HG03196 (cell line): ENCODE data around the gene CSTB.
"Not testable (repeated sequence)": the region's sequence is repeated elsewhere in the genome, so short reads cannot be mapped to it uniquely, and the experiment has no call there.

Source experiments
- ATAC-seq: cut with Tn5 transposase; IDR thresholded peaks from one replicate; pipeline ENCODE4 v1.9.1; 2021; ENCODE audit not compliant: unreplicated experiment

Gene CSTB, protein sequence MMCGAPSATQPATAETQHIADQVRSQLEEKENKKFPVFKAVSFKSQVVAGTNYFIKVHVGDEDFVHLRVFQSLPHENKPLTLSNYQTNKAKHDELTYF

DNA sequence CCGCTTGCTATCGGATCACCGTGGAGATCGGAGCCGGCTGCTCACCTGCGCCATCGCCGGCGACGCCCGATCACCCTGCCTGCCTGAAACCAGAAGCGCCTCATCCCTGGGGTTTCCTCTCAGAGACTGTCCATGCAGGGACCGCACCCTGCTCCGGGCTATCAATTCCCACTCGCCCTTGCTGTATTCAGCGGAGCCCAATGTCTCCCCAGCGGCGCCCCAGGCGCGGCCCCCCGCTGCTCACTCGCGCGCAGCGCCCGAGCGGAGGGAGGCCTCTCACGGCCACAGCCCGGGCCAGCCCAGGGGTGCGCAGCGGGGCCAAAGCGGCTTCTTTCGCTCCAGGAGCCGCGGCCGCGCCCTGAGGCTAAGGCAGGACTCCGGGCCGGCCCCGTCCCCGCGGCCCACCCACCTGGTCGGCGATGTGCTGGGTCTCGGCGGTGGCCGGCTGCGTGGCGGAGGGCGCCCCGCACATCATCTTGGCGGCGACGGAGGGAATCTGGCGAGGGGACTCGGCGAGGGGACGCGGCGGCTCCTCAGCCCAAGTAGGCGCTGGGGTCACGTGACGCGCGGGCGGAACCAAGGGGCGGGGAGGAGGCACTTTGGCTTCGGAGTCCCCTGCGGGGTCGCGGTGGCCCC is at the start of gene CSTB:
TSS of gene CSTB (minus strand) at position 514 of the 636 bp plus-strand sequence. CDS start at position 475, 39 bp downstream.
- peak; percentile 60 for ATAC-seq

DNA sequence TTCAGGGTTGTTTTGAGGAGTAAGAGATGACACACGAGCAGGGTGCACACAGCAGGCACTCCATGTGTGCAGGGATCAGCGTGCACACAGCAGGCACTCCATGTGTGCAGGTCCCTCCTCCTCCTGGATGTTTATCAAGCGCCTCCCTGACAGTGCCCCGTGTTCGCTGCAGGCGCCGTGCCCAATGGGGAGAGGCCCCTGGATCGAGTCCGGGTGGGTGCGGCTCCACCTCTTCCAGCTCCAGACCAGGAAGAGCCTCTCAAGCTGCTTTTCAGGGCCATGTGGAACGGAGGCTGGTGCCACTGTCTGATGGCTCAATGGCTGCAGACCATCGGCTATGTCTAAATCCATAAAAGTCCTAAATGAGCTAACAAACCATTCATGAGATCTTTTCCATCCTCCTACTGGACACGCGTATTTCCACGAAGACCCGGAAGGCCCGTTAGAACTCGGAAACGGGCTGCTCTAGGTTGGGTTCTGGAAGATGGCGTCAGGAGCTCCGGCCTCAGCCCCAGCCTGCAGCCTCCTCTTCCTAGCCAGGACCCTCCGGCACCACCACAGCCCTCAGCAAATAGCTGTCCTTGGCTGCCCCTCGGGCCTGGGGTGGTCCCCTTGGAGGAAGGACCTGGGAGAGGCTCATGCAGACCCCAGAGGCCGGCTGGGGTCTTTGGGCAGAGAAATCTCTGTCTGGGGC is 49.3 kb upstream of the CSTB start:
- ATAC-seq = no peak

GRCh38 chr21:43824333-43825241 is 48.5 kb upstream of the CSTB start:
- ATAC-seq = no peak

DNA sequence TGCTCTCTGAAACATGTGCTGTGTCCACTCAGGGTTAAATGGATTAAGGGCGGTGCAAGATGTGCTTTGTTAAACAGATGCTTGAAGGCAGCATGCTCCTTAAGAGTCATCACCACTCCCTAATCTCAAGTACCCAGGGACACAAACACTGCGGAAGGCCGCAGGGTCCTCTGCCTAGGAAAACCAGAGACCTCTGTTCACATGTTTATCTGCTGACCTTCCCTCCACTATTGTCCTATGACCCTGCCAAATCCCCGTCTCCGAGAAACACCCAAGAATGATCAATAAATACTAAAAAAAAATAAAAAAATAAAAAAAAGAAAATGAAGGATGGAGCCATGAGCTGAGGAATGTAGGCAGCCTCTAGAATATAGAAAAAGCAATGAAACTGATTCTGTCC is 46.6 kb upstream of the CSTB start:
- ATAC-seq = not testable (repeated sequence)

GRCh38 chr21:43822166-43822565 is 46.1 kb upstream of the CSTB start:
- ATAC-seq = not testable (repeated sequence)

DNA sequence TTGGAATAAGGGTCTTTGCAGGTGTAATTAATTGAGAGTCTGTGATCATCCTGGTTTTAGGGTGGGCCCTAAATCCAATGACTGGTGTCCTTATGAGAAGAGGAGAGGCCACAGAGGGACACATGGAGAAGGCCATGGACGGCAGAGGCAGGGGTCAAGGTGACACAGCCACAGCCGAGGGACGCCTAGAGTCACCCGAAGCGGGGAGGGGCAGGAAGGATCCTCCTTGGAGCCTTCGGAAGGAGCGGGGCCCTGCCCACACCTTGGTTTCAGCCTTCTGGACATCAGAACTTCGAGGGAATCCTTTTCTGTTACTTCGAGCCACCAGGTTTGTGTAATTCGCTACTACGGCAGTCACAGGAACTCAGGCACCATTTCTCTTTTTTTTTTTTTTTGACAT is 44.4 kb upstream of the CSTB start:
- no peak for ATAC-seq

- no peak for ATAC-seq
These were observed 43.6 kb upstream of the CSTB start for GRCh38 chr21:43819511-43820405.

DNA sequence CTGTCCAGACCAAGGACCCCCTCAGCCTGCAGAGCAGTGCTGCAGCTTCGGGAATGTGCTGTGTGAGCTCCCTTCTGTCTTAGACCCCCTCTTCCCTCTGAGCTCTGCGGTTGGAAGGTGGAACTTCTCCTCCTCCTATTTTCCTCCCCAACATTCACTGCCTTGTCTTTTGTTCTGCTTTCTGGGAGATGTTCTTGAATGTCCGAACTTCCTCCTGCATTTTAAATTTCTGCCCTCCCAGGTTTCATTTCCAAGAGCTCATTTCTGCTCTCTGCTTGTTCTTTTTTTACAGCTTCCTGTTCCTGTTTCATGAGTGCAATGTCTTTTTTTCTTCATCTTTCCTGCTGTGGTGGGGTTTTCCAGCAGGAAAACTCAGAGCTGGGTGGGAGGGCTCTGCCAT is 42.6 kb upstream of the CSTB start:
- ATAC-seq = no peak

- ATAC-seq = no peak
These were observed 41.3 kb upstream of the CSTB start for GRCh38 chr21:43817157-43818086.

- ATAC-seq = no peak
These were observed 40.5 kb upstream of the CSTB start for GRCh38 chr21:43816611-43817071.

GRCh38 chr21:43815991-43816390 is 39.9 kb upstream of the CSTB start:
- no peak for ATAC-seq

DNA sequence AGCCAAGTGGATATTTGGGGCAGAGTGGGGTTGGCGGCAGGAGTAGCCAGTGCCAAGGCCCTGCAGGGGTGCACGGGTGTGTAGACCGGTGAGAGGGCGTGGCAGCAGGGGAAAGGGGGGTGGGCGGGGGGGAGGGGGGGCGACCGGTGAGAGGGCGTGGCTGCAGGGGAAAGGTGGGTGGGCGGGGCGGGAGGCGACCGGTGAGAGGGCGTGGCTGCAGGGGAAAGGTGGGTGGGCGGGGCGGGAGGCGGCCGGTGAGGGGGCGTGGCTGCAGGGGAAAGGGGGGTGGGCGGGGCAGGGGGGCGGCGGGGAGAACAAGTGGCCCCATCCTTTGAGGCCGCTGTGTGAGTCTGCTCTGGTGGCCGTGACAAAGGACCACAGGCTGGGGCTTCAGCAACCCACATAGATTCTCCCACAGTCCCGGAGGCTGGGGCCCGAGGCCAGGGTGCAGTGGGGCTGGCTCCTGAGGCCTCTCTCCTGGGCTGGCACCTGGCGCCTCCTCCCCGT is 39.1 kb upstream of the CSTB start:
- no peak for ATAC-seq

DNA sequence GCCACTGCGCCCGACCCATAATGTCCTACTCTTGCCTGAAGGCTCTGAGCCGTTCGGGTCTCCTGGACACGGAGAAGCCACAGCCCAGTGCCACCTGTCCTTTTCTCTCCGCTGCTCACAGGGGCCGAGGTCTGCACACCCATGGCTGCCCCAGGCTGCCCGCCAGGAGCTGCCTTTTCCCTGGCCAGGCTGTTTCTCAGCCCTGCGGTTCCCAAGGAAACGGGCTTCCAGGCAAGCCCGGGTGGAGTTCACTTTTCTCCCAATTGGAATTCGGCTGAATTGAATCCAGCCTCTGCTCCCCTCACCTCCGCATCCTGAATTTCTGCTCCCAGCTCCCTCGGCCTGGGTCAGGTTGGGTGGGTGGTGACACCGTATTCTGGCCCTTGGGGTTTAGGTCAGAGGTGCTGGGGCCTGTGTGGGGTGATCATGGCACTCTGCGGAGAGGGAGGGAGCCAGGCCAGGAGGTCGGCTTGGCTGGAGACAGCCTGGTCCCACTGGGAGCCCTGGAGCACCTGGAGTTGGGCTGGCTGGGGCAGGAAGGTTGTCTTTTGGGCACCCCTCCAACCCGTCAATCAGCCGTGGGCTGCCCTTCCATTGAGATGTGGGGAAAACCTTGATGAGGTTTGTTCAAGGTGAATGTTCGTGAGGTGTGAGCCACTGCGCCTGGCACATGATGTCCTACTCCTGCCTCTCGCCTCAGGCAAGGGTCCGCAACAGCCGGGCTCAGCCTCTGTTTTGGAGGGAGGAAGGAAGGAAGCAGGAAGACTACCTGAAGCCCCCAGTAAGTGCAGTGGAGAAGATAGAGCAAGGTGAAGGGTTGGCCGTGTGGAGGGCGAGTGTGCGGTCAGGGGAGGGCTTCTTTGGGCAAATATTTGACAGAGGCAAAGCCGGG is 38.4 kb upstream of the CSTB start:
- no peak for ATAC-seq

- ATAC-seq = no peak
These were observed 37.5 kb upstream of the CSTB start for GRCh38 chr21:43813656-43813980.

DNA sequence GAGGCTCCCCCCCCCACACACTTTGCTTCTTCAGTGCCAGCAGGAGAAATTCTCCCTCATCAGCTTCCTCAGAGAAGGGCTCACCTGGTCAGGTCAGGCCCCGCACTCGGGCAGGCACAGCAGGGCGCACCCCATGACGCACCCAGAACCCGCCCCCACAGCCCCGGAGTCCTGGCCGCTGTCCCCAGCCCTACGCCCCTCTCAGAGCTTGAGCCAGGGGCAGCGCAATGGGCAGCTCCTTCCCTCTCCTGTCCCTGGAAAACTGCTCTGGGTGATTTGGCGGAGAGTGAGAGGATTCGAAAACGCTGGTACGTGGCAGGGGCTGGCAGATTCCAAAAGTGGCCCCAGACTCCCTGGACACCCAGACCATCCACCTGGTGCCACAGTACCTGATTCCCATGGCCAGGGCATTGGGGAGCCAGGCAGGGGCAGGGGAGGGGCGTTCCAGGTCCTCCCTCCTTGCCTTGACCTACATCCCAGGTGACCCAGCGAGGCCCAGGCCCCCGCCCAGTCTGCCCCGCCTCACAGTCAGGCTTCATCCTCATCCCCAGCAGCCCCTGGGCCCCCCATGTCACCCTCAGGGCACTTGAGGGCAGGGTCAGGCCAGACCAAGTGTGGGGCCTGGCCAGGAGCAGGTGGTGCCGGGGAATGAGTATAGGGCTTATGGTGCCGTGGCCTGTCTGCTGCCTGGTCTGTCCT is 37.0 kb upstream of the CSTB start:
- no peak for ATAC-seq

DNA sequence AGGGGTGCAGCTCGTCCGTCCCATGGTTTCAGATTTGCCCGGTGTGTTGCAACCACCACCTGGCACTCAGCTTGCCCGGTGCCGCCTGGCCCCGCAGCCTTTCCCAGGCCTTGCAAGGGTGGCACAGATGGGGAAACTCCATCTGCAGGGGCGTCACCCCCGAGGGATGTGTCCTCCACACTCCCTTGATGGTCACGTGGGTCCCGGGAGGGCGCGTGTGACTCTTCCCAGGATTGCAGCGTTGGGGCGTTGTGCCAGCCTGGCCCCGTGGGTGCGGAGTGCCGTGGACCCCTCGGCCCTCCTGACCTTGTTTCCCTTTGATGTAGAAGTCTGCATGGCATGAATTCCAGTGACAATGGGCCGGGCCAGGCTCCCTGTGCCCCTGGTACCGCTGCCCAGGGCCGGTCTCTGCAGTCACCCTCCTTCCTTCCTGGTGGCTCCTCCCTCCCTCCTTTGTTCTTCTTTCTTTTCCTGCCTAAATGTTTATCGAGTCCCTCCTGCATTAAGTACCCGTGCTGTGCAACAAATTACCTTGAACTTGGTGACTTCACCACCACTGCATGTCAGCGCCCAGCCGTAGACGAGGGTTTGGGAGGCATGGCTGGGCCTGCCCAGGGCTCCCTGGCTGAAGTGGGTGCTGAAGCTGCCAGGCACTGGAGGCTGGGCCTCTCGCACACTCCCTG is 36.2 kb upstream of the CSTB start:
- no peak for ATAC-seq
